ENCODE results near the gene CCDC171. TPM values are rescaled to one million over a fixed set of nuclear protein-coding genes. Genes with fewer than 3 reads are reported as not detected.
"Not testable (repeated sequence)": the region's sequence is repeated elsewhere in the genome, so short reads cannot be mapped to it uniquely, and the experiment has no call there.

Gene CCDC171
- total RNA-seq, 1 donor from 2014 or later = 0.26 TPM

DNA sequence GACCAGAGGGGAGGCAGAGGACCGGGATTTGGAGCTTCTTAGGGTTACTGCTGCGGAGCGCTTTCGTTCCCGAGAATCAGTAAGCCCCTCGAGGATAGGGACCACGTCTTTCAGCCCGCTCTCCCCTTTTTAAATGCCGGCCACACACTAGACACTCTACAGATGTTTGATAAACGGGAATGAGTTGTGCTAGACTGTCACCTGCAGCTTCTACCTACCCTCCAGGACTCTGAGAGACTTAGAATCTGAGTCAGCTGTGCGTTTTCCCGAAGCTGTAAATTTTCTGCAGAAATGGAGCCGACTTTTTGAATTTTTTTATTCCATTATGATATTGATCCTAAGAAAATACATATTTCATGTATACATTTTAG lies 670 bp downstream of the CCDC171 start:
- DNase-seq (ENCODE audit: low read depth in 2 of 2) = no peak

DNA sequence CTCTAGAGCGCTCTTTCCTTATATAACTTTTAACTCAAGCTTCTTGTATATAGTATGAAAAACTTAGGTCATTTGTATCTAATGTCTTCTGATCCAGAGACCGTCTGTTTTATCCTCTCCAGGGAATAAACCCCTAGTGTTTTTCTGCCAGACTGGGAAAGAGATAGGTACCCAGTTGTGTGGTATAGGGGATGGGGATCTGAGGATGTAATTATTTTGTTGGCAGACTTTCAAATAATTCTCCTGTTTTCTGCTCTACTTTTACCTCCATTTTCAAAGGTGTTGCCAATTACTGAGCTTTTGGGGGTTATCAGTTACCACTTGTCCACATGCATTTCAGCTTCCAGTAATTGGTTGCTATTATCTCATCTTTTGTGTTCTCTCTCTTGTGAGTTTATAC lies 17.9 kb downstream of the CCDC171 start:
- DNase-seq (ENCODE audit: low read depth in 2 of 2) = no peak

DNA sequence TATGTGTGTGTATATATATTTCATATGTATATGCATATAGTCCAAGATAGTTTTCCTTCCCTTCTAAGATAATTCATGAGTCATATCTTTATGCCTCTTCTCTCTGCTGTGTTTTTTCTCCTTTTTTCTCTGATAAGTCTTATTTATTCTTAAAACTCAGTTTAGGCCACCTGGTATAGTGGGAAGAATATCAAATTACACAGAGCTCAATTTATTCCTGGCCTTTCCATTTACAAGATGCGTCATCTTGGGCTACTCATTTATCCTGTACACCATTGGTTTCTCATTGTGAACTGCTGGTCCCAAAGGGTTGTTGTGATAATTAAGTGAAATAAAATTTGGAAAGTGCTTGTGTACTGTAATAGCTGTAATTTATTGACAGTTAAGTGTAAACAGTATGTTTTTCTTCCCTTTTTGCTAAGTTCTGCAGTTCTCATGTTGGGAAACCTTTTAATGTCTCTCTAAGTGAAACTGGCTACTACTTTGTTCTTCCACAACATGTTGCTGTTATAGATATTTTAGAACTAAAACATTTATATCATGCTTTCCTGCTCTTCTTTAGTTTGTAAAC lies 19.4 kb downstream of the CCDC171 start:
- DNase-seq (ENCODE audit: low read depth in 2 of 2) = no peak

DNA sequence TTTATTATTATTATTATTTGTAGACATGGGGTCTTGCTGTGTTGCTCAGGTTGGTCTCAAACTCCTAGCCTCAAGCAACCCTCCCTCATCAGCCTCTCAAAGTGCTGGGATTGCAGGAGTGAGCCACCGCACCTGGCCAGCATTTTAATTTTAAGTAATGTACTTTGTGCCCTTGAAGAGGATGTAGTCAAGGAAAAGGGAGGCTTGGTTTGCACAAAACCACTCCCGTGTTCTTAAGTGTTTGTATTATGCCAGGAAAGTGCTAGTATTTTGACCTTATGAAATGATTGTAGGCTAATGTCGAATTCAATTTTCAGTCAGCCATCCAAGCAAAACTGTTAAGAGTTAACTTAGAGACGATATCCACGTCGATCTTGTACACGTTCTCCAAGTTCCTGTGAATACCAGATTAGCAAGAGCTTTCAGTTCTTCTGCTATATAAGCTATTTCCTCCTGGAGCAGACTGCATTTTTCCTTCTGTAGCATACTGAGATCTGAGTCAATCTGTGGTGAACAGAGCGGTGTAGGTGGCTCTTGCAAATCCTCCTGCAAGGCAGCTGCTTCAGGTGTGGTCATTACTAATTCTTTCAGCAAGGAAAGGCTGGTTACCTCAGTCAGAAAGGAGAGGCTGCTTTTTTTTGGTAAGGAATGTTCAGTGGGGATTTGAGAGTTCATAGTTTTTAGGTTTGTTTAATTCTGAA lies 23.7 kb downstream of the CCDC171 start:
- DNase-seq (ENCODE audit: low read depth in 2 of 2) = no peak

DNA sequence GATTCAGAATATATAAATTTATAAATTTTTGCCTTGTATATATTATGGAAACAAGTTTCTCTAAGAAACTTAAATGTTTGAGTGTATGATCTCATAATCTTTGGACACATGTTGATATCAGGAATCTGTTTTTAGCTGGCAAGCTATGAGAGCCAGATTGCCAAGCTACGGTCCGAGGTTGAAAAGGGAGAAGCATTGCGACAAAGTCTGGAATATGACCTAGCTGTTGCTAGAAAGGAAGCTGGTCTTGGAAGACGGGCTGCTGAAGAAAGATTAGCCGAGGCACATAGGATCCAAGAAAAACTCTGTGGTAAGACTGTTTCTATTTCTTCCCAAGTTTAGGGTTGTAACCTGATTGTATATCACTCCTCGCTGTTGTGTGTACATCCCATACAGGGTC lies 25.9 kb downstream of the CCDC171 start:
- no peak for DNase-seq (ENCODE audit: low read depth in 2 of 2)

DNA sequence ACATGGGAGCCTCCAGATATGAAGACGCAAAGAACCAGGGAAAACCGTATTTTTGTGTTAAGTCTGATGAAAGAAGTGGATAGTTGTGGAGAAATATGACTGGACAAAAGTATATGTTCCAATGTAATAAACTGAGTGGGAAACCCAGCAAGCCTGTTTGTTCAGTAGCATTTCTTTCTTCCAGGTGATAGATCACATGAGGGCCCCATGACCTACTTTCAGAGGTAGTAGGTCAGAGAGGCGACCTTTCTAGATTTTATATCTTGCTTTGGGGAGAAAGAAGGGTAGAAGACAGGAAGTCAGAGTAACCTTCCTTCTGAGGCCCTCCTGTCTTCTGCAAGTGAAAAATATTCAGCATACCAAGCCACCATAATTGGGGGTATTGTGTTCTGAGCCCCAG lies 31.5 kb downstream of the CCDC171 start:
- no peak for DNase-seq (ENCODE audit: low read depth in 2 of 2)

DNA sequence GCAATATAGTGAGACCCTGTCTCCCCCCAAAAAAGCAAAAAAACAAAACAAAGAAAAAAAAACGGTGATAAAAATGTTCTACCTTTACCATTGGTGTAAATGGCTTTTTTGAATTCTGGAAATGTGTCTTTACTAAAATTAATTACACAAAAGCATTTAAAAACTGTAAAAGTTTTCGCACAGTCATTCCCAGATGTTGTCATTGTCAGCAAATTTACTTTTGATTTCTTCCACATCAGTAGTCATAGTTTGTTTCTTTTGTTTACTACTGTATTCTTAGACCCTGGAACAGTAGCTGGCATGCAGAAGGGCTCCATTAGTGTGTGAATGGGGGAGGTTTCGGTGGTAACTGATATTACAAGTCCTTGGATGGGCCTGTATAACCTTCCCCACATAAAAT lies 39.5 kb downstream of the CCDC171 start:
- DNase-seq (ENCODE audit: low read depth in 2 of 2) = no peak

DNA sequence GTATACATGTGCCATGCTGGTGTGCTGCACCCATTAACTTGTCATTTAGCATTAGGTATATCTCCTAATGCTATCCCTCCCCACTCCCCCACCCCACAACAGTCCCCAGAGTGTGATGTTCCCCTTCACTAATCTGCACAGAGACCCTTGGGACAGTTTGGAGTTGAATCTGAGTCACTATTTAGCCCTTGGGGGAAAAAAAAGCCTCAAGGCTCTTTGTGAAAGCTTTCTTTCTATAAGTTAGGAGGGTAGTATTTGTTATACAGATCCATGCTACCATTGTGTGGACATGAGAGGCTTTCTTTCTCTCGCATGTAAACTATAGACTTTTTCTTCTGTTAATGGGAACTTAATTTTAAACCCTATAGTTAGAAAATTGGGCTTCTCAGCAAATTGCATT lies 40.1 kb downstream of the CCDC171 start:
- not testable (repeated sequence) for DNase-seq (ENCODE audit: low read depth in 2 of 2)

DNA sequence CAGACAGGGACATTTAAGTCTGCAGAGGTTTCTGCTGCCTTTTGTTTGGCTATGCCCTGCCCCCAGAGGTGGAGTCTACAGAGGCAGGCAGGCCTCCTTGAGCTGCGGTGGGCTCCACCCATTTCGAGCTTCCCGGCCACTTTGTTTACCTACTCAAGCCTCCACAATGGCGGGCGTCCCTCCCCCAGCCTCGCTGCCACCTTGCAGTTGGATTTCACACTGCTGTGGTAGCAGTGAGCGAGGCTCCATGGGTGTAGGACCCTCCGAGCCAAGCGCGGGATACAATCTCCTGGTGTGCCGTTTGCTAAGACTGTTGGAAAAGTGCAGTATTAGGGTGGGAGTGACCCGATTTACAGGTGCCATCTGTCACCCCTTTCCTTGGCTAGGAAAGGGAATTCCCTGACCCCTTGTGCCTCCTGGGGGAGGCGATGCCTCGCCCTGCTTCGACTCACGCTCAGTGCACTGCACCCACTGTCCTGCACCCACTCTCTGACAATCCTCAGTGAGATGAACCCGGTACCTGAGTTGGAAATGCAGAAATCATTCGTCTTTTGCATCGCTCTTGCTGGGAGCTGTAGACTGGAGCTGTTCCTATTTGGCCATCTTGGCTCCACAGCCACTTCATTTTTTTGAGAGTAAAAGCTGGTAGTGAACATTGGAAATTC lies 48.0 kb downstream of the CCDC171 start:
- DNase-seq (ENCODE audit: low read depth in 2 of 2) = not testable (repeated sequence)

DNA sequence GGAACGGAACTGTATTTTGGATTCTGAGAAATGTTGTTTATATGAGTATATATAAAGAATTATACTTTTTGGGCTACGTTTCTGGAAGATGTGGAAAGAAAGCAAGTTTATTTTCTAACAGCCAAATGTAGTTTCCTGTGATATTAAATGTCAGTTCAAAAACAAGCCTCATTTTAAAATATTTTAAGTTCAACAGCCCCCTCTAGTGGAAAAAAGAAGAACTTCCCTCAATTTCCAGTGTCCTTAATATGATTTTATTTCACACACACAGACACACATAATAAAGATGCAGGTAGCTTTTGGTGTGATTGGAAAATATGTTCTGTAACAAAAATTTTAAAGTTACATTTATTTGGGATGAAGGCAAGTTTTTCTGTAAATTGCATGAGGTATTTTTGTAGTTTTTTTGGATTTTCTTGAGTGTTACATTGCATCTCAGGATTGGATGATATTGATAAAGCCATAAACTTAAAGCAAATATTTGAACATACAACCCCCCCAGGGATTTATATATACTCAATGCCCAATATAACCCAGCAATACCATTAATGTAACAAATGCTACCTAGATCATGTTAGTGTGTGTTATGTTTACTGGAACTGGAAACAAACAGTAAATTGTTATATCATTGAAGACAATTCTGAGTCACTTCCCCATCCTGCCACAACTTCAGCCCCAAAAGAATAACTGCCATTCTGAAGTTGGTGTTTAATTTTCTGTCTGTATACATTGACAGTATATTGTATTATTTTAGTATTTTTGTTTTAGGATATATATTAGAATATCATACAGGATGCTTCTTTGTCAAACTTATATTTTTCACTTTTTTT lies 54.0 kb downstream of the CCDC171 start:
- DNase-seq (ENCODE audit: low read depth in 2 of 2) = peak; percentile 24 to 41

DNA sequence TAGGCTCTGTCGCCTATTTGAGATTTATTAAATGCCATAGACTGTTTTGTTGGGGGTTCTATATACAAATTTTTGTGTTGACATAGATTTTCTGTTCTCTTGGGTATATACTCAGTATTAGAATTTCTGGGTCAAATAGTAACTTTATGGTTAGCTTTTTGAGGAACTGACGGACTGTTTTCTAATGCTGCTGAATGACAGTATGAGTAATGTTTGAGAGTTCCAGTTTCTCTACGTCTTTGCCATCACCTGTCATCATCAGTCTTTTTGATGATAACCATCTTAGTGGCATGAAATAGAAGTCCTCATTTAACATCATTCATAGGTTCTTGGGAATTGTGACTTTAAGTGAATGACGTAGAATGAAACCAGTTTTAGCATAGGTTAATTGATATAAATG lies 60.1 kb downstream of the CCDC171 start:
- no peak for DNase-seq (ENCODE audit: low read depth in 2 of 2)

DNA sequence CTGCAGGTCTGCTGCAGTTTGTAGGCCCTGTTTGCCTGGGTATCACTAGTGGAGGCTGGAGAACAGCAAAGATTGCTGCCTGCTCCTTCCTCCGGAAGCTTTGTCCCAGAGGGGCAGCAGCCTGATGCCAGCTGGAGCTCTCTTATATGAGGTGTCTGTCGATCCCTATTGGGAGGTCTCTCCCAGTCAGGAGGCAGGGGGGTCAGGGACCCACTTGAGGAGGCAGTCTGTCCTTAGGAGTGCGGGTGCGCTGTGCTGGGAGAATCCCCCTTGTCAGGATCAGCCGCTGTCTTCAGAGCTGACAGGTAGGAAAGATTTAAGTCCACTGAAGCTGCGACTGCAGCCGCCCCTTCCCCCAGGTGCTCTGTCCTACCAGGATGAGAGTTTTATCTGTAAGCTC lies 64.9 kb downstream of the CCDC171 start:
- DNase-seq (ENCODE audit: low read depth in 2 of 2) = no peak

DNA sequence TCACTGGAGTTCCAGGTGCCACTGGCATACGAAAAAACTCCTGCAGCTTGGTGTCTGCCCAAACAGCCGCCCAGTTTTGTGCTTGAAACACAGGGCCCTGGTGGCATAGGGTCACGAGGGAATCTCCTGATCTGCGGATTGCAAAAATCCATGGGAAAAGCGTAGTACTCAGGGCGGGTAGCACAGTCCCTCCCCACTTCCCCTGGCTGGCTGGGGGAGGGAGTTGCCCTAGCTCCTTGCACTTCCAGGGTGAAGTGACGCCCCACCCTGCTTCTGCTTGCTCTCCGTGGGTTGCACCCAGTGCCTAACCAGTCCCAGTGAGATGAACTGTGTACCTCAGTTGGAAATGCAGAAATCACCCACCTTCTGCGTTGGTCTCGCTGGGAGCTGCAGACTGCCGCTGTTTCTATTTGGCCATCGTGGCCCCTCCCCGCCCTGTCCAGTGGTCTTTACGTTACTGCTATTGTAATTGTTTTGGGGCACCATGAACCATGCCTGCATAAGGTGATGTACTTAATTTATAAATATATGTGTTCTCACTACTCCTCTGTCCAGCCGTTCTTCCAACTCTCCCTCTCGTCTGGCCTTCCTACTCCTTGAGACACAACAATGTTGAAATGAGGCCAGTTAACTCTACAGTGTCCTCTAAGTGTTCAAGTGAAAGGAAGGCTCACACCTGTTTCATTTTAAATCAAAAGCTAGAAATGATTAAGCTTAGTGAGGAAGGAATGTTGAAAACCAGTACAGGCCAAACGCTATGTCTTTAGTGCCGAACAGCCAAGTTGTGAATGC lies 65.9 kb downstream of the CCDC171 start:
- DNase-seq (ENCODE audit: low read depth in 2 of 2) = no peak

DNA sequence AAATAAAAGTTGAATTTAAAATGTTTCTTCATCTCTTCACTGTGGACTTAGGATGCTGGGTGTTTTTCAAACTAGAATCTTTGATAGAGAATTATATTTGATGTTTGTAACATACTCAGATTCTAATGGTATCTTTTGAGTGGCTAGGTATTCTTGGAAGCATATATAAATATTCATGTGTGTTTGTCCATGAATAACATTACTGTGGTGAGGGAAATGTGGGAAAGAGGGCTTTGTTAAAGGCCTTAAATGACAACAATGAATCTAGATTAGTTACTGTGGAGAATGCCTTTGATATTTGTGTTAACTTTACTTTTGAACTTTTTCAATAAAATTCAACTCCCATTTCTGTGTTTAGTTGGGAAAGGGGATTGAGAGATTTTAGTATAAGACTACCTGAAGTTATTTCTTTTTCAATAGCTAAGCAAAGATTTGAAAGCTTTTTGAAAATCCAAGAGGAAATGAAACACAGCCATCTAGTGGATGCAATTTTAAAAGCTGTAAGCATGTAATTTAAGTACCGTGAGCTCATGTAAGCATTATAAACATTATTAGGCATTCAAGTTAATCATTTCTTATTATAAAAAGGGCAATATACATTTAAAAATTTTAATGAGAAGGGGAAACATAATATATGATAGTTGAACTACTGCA lies 69.6 kb downstream of the CCDC171 start:
- DNase-seq (ENCODE audit: low read depth in 2 of 2) = peak in 1 of 2 donors; percentile 21

DNA sequence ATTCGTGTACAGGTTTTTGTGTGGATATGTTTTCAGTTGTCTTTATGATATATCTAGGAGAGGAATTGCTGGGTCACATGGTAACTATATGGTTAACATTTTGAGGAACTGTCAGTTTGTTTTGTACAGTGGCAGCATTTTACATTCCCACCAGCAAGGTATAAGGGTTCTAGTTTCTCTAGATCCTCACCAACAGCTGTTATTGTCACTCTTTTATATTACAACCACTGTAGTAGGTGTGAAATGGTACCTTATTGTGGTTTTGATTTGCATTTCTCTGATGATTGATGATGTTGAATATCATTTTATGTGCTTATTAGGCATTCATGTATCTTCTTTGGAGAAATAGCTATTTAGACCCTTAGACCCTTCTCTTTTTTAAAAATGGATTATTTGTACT lies 82.9 kb downstream of the CCDC171 start:
- no peak for DNase-seq (ENCODE audit: low read depth in 2 of 2)

DNA sequence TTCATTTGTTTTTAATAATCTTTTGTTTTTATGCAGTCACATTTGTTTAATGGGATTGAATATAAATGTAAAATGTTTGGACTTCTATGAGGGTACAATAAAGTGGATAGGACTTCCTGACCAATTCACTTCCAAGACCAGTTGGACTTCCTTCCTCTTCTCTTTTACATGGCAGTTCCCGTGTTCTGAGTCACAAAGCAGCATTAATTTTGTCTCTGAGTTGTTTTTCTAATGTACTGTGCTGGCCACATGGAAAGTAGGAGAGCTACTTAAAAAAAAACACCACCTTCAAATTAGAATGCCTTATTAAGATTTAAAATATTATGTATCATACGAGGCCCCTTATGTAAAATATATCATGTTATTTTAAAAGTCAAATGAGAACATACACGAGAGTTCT lies 87.3 kb downstream of the CCDC171 start:
- DNase-seq (ENCODE audit: low read depth in 2 of 2) = peak in 1 of 2 donors; percentile 35

DNA sequence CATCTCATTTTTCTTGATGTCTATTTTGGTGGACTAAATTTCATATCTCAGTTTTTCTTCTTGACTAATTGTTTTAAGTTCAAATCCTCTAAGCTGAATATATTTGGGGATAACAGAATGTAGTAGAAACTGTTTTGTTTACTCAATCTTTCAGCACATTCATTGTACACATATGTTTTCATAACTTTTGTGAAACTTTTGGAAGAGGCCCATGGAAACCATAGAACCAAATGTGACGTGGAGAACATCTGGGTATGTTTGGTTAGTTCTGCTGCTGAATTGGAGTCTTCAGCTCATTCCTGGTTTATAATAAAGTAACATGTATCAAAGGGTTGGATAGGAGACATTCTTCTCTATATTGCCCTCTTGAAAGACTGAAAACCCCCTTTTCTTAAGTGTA lies 88.4 kb downstream of the CCDC171 start:
- DNase-seq (ENCODE audit: low read depth in 2 of 2) = no peak

DNA sequence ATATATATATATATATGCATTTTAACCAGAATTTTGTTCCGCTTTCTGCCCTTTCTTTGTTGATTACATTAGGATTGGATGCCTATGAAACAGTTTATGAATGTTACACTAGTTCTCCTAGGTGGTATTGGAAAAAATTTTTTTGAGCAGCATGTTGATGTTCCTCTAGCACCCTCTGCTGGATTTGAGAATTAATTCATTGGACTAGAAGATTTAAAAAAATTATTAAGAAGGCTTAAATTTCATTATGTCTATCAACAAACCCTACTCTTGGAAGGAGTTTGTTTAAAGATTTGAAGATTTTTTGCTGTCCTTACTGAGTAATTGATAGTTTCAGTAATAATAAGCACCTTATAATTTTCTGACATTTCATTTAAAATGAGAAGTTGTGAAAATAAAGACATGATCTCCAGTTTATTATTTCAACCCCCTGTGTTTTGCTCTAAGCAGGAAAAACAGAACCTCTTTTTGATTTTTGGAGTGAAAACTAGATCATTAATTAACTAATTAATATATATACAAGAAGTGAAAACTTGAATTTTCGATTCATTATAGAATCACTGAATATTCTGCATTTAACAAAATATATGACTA lies 89.6 kb downstream of the CCDC171 start:
- DNase-seq (ENCODE audit: low read depth in 2 of 2) = peak; percentile 42 to 49

DNA sequence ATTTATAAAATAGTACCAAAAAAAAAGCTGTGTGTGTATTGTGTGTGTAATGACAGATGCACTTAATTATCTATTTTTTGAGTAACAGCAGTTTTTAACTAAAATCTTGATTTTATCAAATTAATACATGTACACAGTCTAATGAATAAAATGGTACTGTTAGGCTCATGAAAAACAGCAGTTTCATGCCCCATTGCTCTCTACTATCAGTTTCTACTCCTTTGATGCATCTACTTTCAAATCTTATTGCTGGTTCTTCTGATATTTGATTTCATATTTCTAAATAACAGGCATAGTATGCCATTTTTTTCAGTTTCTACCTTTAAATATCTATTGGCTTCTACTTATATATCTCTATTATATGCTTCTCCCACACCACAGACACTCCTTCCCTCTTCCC lies 117.4 kb downstream of the CCDC171 start:
- DNase-seq (ENCODE audit: low read depth in 2 of 2) = no peak

DNA sequence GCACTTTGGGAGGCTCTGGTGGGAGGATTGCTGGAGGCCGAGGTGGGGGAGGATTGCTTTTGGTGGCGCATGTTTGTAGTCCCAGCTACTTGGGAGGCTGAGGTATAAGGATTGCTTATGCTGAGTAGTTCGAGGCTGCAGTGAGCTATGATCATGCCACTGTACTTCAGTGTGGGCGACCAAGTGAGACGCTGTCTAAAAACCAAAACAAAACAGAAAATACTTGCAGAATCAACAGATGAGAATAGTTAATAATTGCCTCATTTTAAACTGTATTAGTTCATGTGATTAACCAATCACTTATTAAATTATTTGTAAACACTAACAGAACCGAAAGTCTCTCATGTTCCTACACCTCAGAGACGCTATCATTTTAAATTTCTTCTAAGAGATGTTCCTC lies 118.1 kb downstream of the CCDC171 start:
- DNase-seq (ENCODE audit: low read depth in 2 of 2) = no peak

DNA sequence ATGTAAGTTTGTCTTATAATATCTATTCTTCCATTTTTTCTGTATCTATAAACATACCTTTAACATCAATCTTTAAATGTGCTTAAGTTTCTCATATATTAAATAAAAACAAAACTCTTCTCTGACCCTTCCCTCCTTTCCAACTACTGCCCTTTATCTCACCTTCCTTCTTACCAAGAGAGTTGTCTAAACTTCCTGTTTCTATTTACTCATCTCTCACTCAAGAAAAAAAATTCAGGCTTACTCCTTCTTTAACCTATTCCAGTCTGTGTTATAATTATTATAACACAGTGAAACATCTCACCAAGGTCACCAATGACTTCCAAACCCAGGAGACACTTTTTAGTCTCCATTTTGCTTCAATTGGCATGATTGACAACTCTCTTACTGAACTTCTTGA lies 140.9 kb downstream of the CCDC171 start:
- DNase-seq (ENCODE audit: low read depth in 2 of 2) = no peak

Data from dermis microvascular lymphatic vessel endothelial cell (primary cell).